NB4 (cell line): Measurements from ENCODE around the gene PRKCE.

ENCODE experiments used
- DNase-seq: peaks from one replicate; pipeline ENCODE4 v3.0.0; 2010; ENCODE audit warnings: low read depth
- H3K4me3 ChIP-seq: one replicate; pipeline ENCODE4 v1.5.1; 2011; ENCODE audit warnings: mild to moderate bottlenecking, low read depth, low read length, moderate library complexity
- MYC ChIP-seq: IDR thresholded peaks from 2 replicates; pipeline ENCODE4 v1.6.1; 2011; ENCODE audit warnings: low read depth, low read length
- POLR2A ChIP-seq: IDR thresholded peaks from 2 replicates; pipeline ENCODE4 v1.6.1; 2011; ENCODE audit warnings: mild to moderate bottlenecking; ENCODE audit not compliant: insufficient read length; ENCODE audit errors: extremely low read depth
- TF ChIP-seq, protein P1 (sequence below): IDR thresholded peaks from one replicate; pipeline ENCODE4 v1.5.1; 2012; ENCODE audit warnings: low read depth, low read length
- TF ChIP-seq, protein P2 (sequence below): IDR thresholded peaks from 2 replicates; pipeline ENCODE4 v1.6.1; 2011; ENCODE audit warnings: low read depth, low read length

PRKCE gene

DNA sequence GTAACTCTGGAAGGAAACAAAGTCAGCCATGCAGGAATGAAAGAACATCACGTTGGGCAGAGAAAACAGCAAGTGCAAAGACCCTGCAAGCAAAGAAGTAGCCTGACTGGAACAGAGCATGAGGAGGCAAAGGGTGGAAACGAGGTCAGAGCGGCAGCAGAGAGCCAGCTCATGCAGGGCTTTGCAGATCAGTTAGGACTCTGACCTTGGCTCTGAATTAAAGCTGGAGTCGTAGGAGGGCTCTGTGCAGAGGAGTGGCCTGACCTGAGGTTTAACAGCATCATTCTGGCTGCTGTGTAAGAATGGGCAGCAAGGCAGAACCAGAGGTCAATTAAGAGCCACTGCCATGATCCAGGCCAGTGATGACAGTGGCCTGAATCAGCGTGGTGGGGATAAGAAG, 220.7 kb downstream of the PRKCE start:
- DNase-seq = no peak
- TF ChIP-seq, protein P1, sequence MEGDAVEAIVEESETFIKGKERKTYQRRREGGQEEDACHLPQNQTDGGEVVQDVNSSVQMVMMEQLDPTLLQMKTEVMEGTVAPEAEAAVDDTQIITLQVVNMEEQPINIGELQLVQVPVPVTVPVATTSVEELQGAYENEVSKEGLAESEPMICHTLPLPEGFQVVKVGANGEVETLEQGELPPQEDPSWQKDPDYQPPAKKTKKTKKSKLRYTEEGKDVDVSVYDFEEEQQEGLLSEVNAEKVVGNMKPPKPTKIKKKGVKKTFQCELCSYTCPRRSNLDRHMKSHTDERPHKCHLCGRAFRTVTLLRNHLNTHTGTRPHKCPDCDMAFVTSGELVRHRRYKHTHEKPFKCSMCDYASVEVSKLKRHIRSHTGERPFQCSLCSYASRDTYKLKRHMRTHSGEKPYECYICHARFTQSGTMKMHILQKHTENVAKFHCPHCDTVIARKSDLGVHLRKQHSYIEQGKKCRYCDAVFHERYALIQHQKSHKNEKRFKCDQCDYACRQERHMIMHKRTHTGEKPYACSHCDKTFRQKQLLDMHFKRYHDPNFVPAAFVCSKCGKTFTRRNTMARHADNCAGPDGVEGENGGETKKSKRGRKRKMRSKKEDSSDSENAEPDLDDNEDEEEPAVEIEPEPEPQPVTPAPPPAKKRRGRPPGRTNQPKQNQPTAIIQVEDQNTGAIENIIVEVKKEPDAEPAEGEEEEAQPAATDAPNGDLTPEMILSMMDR = no peak
- no peak for TF ChIP-seq POLR2A
- H3K4me3 ChIP-seq = no peak overlapping the region

DNA sequence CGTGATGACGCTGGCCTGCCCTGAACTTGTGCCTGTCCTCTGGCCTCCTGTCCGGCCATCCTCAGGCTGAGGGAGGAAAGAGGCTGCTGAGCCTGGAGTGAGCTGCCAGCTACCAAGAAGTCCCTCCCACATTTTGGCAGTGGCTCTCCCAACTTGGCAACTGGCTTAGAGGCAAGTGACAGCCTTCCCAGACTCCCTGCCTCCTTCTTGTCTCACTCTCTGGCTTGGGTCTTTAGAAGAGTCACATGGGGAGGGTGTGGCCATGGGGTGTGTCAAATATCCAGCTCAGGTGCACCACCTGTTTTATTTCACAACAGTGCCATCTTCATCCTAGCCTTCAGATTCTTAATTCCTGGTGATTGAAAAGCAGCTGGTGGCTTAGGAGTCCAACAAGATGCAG, 222.9 kb downstream of the PRKCE start:
- no peak for DNase-seq
- TF ChIP-seq, protein P2, sequence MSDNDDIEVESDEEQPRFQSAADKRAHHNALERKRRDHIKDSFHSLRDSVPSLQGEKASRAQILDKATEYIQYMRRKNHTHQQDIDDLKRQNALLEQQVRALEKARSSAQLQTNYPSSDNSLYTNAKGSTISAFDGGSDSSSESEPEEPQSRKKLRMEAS = no peak
- TF ChIP-seq MYC = no peak
- TF ChIP-seq POLR2A = no peak
- TF ChIP-seq, protein P1 = no peak
- no peak overlapping the region for H3K4me3 ChIP-seq

DNA sequence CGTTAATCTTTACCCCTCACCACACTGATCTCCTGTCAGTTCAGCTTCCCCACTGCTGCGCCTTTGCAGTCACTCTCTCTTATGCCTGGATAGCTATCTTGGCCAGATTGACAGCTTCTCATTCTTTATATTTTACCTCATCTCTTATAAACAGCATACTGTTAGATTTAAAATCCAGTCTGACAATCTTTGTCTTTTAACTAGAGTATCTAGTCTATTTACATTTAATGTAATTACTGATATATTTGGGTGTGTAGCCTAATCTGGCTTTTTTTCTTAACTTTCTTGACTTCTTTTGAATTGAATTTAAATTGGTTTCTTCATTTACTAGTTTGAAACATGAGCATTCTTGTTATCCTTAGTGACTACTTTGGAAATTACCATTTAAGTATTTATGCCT, 225.1 kb downstream of the PRKCE start:
- no peak for DNase-seq
- TF ChIP-seq, protein P2 = no peak
- TF ChIP-seq, protein P1 = no peak
- TF ChIP-seq POLR2A = no peak
- no peak for TF ChIP-seq MYC

DNA sequence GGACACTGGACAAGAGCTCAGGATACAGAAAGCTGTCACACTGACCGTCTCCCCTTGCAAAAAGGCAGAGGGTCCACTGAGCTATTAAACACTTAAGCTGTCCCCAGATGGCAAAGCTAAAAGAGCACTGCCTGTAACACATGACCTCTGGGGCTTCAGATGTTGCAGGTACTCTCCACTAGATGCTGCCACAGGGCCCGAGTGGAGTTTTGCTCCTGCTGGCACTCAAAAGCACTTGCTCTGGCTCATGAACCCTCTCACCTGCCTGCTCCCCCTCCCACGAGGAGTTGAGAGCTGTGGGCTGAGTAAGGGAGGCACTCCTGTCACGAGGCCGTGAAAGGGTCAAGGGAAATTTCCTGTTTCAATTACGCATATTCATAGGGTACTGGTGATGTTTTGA, 227.9 kb downstream of the PRKCE start:
- TF ChIP-seq POLR2A (no peak), MYC (no peak)
- TF ChIP-seq, protein P1 = no peak
- TF ChIP-seq, protein P2 = no peak
- H3K4me3 ChIP-seq = no peak overlapping the region
- DNase-seq = no peak

More for the DNA sequence above, 225.1 kb downstream of the PRKCE start:
- no peak overlapping the region for H3K4me3 ChIP-seq

DNA sequence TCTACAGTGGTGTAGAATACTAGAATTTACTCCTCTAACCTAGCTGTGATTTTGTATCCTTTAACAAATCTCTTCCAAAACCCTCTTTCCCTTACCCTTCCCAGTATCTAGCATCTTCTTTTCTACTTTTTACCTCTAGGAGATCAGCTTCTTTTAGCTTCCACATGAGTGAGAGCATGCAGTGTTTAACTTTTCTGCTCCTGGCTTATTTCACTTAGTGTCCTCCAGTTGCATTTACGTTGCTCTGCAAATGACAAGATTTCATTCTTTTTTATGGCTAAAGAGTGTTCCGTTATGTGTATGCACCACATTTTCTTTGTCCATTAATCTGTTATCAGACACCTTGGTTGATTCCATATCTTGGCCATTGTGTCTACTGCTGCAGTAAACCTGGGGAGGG, 228.5 kb downstream of the PRKCE start:
- TF ChIP-seq POLR2A (no peak), MYC (no peak)
- TF ChIP-seq, protein P2 = no peak
- TF ChIP-seq, protein P1 = no peak

DNA sequence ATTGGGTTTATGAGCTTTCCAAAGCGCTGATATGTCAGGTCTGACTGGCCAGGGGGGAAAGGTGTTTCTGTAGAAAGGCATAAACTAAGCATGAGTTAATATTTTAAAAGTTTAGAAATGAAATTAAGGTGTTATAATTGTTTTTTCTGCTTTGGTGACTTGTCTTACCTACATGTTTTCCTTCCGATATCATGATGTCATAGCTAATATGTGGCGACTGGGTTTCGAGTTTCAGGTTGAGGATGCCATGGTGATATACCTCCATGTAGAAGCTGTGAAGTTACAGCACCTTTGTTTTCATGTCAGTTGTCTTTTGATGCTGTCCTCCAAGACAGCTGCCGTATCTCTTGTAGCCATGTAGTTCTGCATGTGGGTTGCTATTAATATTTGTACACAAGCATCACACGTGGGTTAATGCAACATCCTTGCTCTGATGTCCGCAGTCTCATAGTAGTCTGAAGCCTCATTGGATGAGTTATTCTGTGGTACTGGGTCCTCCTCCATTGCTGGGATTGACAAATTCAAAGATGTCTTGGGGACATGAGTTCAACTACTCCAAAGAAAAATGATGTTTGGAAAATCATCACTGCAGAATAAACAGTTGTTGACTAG, 230.6 kb downstream of the PRKCE start:
- no peak for DNase-seq
- TF ChIP-seq, protein P2 = no peak
- no peak for TF ChIP-seq POLR2A
- TF ChIP-seq, protein P1 = no peak
- H3K4me3 ChIP-seq = no peak overlapping the region

More for the DNA sequence above, 228.5 kb downstream of the PRKCE start:
- no peak overlapping the region for H3K4me3 ChIP-seq
- DNase-seq = no peak
